ENCODE measurements around the gene TANGO6. TPM values are rescaled to one million over a fixed set of nuclear protein-coding genes. Genes with fewer than 3 reads are reported as not detected.

TANGO6 gene
- total and polyA plus RNA-seq, 2 of the 8 experiments (the other 6 are each of a cell fraction or from before 2014, with no cell fraction given) = 5.0 to 19.5 TPM

DNA sequence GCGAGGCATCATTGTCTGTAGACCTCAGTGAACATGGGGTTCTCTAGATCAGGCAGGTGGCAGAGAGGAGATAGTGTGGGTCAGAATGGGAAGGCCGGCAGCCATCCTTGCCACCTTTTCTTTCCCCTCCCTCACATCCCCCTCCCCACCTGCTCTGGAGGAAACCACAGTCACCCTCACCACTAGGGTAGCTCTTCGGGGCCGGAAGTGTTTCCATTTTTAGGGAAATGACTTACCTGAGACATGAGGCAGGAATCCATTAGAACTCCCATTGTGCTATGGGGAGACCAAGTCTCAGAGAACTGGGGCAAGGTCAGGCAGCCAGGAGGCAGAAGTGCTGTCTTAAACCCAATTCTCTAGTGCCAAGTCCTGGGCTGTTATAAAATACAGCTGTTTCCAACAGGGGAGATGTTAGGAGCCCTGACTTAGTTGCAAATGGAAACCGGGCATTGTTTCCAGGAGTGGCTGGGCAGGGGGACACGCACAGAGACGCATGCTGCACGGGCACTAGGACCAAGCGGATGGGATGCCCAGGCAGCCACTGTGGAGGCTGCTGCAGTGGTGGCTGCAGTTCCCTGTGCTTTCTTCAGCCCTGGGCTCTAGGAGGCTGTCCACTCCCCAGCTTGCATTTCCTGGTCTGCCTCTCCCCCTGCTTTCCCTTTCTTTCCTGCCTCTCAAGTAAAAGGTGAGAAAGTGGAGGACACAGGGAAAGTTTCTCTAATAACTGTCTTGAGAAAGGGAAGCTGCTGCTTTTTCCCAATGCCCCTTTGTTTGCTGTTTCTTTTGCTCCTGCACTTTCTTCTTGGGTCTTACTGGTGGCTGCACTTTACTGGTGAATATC is 265.0 kb downstream of the TANGO6 start (continued):
- TF ChIP-seq EGR1 (IDR thresholded peaks at IDR 0.05; ENCODE audit: borderline replicate concordance, low read depth, low read length) (no peak; the same call in 1 of the 2 replicates), CBX8 (IDR thresholded peaks at IDR 0.05; ENCODE audit: borderline replicate concordance, low read depth, low read length) (no peak), SUZ12 (IDR thresholded peaks at IDR 0.05; ENCODE audit: low read length) (no peak), CHD1 (IDR thresholded peaks at IDR 0.05; ENCODE audit: low read depth, low read length) (no peak), RAD21 (IDR thresholded peaks at IDR 0.05 in 1 of 2, conservative IDR thresholded peaks at IDR 0.05 in 1 of 2; ENCODE audit: low read depth in 2 of 2, low read length in 2 of 2) (no peak), SIX5 (IDR thresholded peaks at IDR 0.05; ENCODE audit: low read depth, low read length) (no peak), SP4 (IDR thresholded peaks at IDR 0.05; ENCODE audit: low read length) (no peak), TAF1 (IDR thresholded peaks at IDR 0.05; ENCODE audit: low read depth, low read length) (no peak), RXRA (IDR thresholded peaks at IDR 0.05; ENCODE audit: insufficient read depth, low read depth, low read length) (no peak), SAP30 (IDR thresholded peaks at IDR 0.05; ENCODE audit: insufficient read depth, insufficient replicate concordance, low read length) (peak; percentile 15), SIRT6 (IDR thresholded peaks at IDR 0.05; ENCODE audit: low read length) (no peak), FOSL1 (IDR thresholded peaks at IDR 0.05; ENCODE audit: insufficient read depth, low read depth, low read length) (peak; percentile 91), RFX5 (IDR thresholded peaks at IDR 0.05; ENCODE audit: borderline replicate concordance, low read depth, low read length) (no peak), GTF2F1 (IDR thresholded peaks at IDR 0.05; ENCODE audit: borderline replicate concordance, low read depth, low read length) (0 out of 2 replicates have a peak, but pooled peaks have one; percentile 8), PHF8 (conservative IDR thresholded peaks at IDR 0.05; ENCODE audit: low read depth, low read length) (no peak), CBX5 (IDR thresholded peaks at IDR 0.05; ENCODE audit: low read depth, low read length) (no peak), MAFK (IDR thresholded peaks at IDR 0.05; ENCODE audit: low read depth, low read length) (no peak), RNF2 (IDR thresholded peaks at IDR 0.05; ENCODE audit: borderline replicate concordance, low read depth, low read length, missing control alignments, poor library complexity, severe bottlenecking) (no peak), CHD2 (IDR thresholded peaks at IDR 0.05; ENCODE audit: low read length) (no peak), GABPA (IDR thresholded peaks at IDR 0.05; ENCODE audit: borderline replicate concordance, insufficient read depth, low read length) (no peak), NANOG (IDR thresholded peaks at IDR 0.05; ENCODE audit: insufficient read depth, low read depth, low read length, poor library complexity, severe bottlenecking) (no peak), POU5F1 (IDR thresholded peaks at IDR 0.05; ENCODE audit: low read depth, low read length) (no peak)
- TF ChIP-seq, protein P1, sequence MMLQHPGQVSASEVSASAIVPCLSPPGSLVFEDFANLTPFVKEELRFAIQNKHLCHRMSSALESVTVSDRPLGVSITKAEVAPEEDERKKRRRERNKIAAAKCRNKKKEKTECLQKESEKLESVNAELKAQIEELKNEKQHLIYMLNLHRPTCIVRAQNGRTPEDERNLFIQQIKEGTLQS (IDR thresholded peaks at IDR 0.05; ENCODE audit: insufficient read depth, low read depth, low read length) = no peak
